BE2C (cell line): ENCODE measurements around the gene TRDN.
"Not testable (repeated sequence)": the region's sequence is repeated elsewhere in the genome, so short reads cannot be mapped to it uniquely, and the experiment has no call there.

Source experiments
- DNase-seq: peaks from one replicate; pipeline ENCODE4 v3.0.0-alpha.2; 2020
- H3K27me3 ChIP-seq: fragments of 250-450 bp; sonication (Bioruptor Pico); 2 replicates; pipeline ENCODE4 v1.5.1; 2020; ENCODE audit warnings: mild to moderate bottlenecking
- H3K36me3 ChIP-seq: fragments of 250-450 bp; sonication (Bioruptor Pico); 2 replicates; pipeline ENCODE4 v1.5.1; 2020; ENCODE audit warnings: mild to moderate bottlenecking
- H3K4me1 ChIP-seq: fragments of 250-450 bp; sonication (Bioruptor Pico); 2 replicates; pipeline ENCODE4 v1.5.1; 2020
- H3K4me3 ChIP-seq: 2 replicates; pipeline ENCODE4 v1.5.1; 2011; ENCODE audit warnings: low read depth, low read length
- H3K9me3 ChIP-seq: fragments of 250-450 bp; sonication (Bioruptor Pico); 2 replicates; pipeline ENCODE4 v1.5.1; 2020
- CTCF ChIP-seq: IDR thresholded peaks from 2 replicates; pipeline ENCODE4 v1.5.1; 2012; ENCODE audit warnings: mild to moderate bottlenecking, low read depth, low read length

Gene TRDN

DNA sequence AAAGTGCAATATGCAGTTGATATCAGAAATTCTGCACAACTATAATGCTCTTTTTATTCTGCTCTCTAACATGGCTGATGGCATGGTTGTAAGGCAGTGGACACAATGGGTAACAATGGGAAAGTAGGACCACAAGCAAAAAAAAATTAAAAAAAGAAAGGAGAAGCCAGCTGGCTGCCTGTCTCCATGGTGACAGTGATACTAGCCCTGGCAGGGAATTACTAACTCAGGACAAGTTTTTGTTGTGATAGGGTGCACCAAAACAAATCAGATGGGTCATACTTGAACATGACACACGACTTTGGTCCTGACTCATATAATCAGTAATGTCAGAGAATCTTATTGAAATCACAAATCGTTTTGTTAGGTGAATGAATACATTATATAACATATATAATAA, 169.4 kb downstream of the TRDN start:
- no peaks in the 10 kb centered on the region for H3K27me3 ChIP-seq
- no peak overlapping the region for H3K4me3 ChIP-seq
- H3K4me1 ChIP-seq, result no peaks in the 10 kb centered on the region
- no peaks in the 10 kb centered on the region for H3K36me3 ChIP-seq
- DNase-seq, result no peak
- TF ChIP-seq CTCF, result no peak
- H3K9me3 ChIP-seq, result no peaks in the 10 kb centered on the region

DNA sequence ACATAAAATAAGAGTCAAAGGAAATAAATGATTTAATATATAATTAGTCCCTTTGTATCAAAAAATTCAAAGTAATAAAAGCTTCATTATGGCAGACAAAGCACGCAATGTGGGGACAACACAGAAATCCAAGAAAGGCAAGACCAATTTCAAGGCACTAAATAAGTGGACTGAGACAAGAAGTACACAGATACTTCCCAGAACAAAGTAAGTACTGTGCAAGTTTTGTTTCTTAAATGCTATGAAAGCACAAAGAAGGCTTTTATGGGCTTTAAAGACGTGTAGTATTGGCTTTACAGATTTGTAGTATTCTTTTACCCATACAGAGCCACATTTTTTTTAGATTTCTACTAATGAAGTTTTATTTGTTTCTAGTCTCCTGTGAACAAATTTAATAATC, 174.6 kb downstream of the TRDN start:
- TF ChIP-seq CTCF, result no peak
- DNase-seq, result no peak
- Histone ChIP-seq H3K27me3 (no peaks in the 10 kb centered on the region), H3K36me3 (no peaks in the 10 kb centered on the region), H3K4me1 (no peaks in the 10 kb centered on the region), H3K9me3 (no peaks in the 10 kb centered on the region), H3K4me3 (no peak overlapping the region)

DNA sequence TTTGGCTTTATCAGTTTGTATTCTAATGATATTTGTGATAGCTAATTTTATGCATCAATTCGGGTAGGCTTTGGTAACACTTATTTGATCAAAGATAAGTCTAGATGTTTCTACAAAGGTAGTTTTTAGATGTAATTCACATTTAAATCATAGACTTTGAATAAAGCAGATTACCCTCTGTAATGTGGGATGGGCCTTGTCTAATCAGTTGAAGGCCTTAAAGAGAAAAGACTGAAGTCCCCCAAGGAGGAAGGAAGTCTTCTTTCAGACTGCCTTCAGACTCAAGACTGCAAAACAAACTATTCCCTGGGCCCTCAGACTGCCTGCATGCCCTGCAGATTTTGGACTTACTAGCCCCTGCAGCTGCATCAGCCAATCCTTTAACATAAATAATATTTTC, 178.5 kb downstream of the TRDN start:
- no peaks in the 10 kb centered on the region for H3K4me1 ChIP-seq
- no peaks in the 10 kb centered on the region for H3K36me3 ChIP-seq
- TF ChIP-seq CTCF, result no peak
- no peak for DNase-seq
- no peak overlapping the region for H3K4me3 ChIP-seq
- no peaks in the 10 kb centered on the region for H3K9me3 ChIP-seq
- no peaks in the 10 kb centered on the region for H3K27me3 ChIP-seq

DNA sequence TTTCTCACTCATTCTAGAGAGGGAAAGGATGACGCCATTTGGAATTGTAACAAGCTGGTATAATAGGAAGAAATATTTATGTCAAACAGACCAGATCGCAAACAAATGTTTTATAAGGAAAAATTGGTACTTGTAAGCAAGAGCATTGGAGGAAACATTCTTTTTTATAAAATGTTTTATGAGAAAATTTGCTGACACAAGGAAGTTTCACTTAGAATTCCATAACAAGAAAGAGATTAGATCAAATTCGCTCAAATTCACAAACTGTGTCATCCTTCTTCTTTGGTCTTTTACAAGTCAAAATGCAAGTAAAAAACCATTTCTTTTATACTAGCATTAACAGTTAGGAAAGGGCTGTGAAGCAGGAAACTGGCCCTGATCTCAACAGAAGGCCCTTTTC, 179.9 kb downstream of the TRDN start:
- H3K4me1 ChIP-seq, result no peaks in the 10 kb centered on the region
- H3K9me3 ChIP-seq, result no peaks in the 10 kb centered on the region
- no peaks in the 10 kb centered on the region for H3K36me3 ChIP-seq
- H3K27me3 ChIP-seq, result no peaks in the 10 kb centered on the region
- no peak for TF ChIP-seq CTCF
- H3K4me3 ChIP-seq, result no peak overlapping the region
- no peak for DNase-seq

DNA sequence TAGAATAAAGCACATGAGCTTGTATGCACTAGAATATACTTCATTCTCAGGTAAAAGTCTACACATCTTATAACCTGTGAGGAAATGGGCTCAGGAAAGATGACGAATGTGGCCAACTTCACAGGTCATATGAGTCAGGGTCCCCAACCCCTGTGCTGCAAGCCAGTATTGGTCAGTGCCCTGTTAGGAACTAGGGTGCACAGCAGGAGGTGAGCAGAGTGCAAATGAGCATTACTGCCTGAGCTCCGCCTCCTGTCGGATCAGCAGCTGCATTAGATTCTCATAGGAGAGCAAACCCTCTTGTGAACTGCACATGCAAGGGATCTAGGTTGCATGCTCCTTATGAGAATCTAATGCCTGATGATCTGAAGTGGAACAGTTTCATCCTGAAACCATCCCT, 182.3 kb downstream of the TRDN start:
- Histone ChIP-seq H3K9me3 (no peaks in the 10 kb centered on the region; the same call in 1 of the 2 replicates), H3K27me3 (no peaks in the 10 kb centered on the region), H3K4me3 (no peak overlapping the region), H3K4me1 (no peaks in the 10 kb centered on the region), H3K36me3 (no peaks in the 10 kb centered on the region)
- no peak for TF ChIP-seq CTCF
- DNase-seq, result no peak

GRCh38 chr6:123453071-123453470, 183.7 kb downstream of the TRDN start:
- H3K4me1 ChIP-seq, H3K27me3 ChIP-seq, H3K9me3 ChIP-seq, DNase-seq, H3K4me3 ChIP-seq, H3K36me3 ChIP-seq: not testable (repeated sequence)

DNA sequence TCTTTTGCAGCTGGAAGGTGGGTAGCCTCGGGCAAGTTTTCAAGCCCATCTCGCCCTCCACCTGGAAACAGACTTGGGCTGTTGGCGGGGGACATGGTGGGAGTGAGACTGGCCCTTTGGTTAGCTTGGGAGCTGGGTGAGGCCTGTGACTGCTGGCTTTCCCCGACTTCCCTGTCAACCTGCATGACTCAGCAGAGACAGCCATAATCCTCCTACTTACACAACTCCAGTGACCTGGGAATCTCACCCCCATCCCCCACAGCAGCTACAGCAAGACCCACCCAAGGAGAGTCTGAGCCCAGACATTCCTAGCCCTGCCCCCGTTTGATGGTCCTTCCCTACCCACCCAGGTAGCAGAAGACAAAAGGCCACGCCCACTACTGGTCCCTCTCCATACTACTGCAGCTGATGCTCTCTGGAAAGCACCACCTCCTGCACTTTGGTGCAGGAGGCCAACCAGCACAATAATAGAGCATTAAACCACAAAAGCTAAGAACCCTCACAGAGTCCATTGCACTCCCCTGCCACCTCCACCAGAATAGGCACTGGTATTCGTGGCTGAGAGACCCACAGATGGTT, 188.4 kb downstream of the TRDN start:
- Histone ChIP-seq H3K9me3 (no peaks in the 10 kb centered on the region; the same call in 1 of the 2 replicates), H3K27me3 (no peaks in the 10 kb centered on the region), H3K4me3 (no peak overlapping the region), H3K4me1 (no peaks in the 10 kb centered on the region), H3K36me3 (no peaks in the 10 kb centered on the region)
- TF ChIP-seq CTCF, result no peak
- DNase-seq, result no peak
